GM11168 (cell line): ENCODE measurements around the gene TSPAN5.

Experiments
- in situ Hi-C: fragments of 300-500 bp; cut with MboI; formaldehyde crosslinking; loops from one replicate; pipeline ENCODE4 v1.12.0; 2022; ENCODE audit warnings: low sequenced_read_pairs; ENCODE audit not compliant: unreplicated experiment

TSPAN5 gene

DNA sequence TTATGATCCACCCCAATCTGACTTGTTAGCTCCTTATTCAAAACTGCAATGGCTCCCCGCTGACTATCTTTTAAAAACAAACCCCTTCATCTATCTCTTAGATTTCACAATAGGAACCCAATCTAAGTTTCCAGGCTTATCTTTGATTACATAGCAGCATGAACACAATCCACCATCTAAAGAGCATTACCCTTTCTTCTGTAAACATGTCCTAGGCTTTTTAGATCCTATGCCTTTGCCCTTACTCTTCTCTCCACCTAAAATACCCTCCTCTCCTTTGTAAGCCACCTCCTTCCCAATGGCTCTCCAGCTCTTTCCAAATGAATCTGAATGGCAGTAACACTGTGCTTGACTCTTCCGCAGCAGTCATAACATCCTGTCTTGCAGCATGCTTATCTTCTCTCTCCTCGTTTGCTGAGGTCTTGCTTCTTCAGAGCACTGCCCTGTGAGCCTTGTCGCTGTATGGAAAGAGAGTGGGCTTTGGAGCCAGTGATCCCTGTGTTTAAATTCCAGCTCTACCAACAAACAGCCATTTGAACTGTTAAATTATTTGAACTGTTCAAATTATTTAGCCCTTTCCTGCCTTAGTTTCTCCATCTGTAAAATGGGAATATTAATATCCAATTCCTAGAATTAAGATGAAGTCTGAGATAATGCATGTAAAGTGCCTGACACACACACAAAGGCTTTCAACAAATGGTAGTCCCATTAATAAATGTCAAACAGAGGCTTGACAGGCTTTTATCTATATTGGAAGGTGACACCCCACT lies 16.2 kb upstream of the TSPAN5 start:
- in situ Hi-C loops, result no loop called here

DNA sequence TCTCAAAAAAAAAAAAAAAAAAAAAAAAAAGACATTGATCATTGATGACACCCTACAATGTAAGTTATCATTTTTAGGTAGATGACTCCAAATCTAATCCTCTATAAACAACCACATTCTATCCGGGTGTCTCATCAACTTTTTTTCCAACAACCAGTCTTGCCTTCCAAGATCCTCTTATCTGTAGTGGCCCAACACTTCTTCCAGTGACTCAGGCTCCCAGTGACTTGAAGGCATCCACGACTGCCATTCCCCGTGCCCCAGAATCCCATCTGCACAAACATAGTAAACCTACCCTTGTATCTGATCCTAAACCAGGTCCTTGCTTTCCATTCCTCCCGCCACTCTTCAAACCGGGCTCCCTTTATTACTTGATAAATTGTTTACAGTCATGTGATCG lies 15.6 kb upstream of the TSPAN5 start:
- in situ Hi-C loops, result no loop called here

GRCh38 chr4:98673288-98673644 lies 14.9 kb upstream of the TSPAN5 start:
- in situ Hi-C loops, result no loop called here

DNA sequence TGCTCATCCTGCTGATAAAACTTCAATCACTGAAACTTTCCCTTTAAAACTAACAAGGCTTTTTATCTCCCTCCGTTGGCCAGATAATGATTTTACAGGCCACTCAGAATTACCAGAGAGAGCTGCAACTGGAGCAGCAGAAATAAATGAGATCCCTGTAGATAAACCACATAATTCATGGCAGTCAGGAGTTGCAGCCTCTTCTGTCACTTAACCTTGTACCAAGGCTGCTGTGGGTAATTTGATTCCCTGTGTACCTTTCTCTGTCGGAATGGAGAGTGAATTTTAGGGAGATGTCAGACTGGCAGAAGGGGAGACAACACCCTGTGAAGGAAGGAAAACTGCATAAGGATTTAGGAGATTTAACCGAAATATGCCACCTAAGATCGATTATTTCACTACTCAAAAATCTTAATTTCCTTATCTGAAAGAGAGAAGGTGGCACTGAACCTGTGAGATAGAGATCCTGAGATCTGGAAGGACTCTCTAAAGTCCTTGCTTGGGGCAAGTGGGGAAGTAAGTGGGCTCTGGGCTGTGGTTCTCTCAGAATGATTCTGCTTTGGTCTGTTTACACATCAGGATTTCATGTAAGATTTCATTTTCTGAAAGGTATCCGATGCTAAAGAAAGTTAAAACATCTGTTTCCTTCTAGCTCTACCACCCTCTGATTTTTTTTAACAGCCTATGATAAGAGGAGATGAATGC lies 14.3 kb upstream of the TSPAN5 start:
- in situ Hi-C loops, result no loop called here

DNA sequence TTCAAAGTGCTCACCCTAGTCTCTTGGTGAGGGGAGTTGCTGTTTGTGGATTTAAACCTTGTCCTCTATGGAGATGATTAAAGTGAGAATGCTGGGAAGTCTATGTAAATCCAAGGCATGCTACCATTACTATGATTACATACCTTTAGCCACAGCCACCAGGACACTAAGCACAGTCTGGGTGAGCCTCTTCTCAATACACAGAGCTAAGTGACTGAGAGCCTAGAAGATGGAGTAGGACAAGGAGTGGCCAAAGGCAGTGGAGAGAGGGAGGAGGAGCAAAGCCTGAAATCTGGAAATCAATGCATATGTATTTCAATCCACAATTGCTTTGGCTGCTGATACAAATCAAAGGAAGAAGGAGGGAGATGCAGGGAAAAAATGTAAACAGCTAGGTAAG lies 12.7 kb upstream of the TSPAN5 start:
- in situ Hi-C loops, result no loop called here

DNA sequence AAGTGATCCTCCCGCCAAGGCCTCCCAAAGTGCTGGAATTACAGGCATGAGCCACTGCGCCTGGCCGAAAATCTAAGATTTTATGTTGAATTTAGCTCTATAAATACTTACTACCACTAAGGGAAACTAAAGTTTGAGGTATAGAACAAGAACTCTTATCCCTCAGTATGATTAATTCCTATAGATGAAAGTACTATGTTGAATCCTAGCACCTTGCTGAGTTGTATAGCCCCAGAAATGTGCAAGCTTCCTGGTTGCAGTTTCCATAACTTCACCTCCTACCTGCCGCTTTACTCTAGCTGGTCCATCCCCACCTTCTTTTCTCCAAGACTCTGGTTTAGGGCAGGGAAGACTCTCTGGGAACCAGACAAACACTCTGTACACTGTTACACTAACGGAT lies 11.8 kb upstream of the TSPAN5 start:
- in situ Hi-C loops, result no loop called here

DNA sequence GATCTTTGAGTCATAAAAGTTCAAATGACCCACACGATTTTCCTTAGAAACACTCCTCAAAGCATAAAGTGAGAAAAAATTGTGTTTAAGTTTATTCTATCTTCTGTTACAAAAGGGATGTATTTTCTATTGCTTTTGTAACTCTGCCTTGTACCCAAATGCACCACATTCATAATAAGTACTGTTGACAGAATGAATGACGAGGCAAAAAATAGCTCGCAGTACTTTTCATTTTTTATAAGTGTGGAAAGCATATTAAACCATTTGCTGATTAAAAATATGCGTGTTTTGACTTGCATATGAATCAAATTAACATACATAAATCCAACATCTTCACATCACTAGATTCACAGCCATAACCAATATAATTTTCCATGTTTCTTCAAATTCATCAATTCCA lies 11.2 kb upstream of the TSPAN5 start:
- in situ Hi-C loops, result no loop called here

- in situ Hi-C loops, result no loop called here
Observed at GRCh38 chr4:98664959-98665358, 6.5 kb upstream of the TSPAN5 start.

GRCh38 chr4:98663226-98664006 lies 5.0 kb upstream of the TSPAN5 start:
- in situ Hi-C loops, result no loop called here

DNA sequence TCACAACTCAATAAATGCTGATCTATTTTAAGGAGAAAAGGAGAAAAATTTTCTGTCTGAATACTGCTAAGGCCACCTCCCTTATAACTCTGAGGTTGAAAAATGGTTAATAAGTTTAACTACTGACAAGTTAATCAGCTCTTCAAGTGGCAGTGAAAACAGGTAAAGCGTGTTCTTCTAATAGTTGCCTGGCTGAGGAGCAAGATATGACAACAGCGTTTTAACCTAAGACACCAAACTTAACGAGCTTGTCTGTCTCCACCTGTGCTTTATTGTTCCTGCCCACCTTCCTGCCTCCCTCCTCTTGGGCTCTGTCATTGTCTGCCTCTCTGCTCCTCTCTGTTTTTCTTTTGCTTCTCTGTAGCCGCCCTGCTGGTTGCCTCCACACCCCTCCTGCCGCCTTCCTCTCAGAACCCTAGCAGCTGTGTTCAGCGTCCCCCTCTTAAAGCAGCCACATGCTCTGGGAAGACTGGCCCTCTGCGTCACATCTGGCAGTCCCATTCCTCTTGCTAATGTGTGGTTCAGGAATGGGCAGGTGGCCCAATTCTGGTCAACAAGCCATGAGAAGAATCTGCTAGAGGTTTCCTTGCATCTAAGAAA lies 4.3 kb upstream of the TSPAN5 start:
- in situ Hi-C loops, result no loop called here

DNA sequence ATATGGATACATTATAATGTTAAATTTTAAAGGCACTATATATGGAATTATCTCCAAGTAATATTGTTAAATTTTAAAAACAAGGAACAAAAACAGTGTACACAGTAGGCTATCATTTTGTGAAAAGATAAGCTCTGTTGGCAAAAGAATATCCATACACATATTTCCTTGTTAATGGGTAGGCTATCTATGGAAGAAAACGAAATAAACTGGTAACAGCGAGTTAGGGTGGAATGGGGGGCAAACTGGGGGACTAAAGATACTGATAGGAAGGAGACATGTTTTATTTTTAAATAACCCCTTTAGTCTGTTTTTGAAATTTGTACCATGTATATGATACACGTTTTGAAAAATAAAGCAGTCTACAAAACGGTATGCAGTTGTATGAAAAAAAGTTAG lies 3.6 kb upstream of the TSPAN5 start:
- in situ Hi-C loops, result no loop called here

- in situ Hi-C loops, result no loop called here
Observed at GRCh38 chr4:98661371-98662054, 3.1 kb upstream of the TSPAN5 start.

- in situ Hi-C loops, result no loop called here
Observed at GRCh38 chr4:98659741-98660462, 1.5 kb upstream of the TSPAN5 start.

GRCh38 chr4:98659106-98659592 lies 738 bp upstream of the TSPAN5 start:
- in situ Hi-C loops, result no loop called here

DNA sequence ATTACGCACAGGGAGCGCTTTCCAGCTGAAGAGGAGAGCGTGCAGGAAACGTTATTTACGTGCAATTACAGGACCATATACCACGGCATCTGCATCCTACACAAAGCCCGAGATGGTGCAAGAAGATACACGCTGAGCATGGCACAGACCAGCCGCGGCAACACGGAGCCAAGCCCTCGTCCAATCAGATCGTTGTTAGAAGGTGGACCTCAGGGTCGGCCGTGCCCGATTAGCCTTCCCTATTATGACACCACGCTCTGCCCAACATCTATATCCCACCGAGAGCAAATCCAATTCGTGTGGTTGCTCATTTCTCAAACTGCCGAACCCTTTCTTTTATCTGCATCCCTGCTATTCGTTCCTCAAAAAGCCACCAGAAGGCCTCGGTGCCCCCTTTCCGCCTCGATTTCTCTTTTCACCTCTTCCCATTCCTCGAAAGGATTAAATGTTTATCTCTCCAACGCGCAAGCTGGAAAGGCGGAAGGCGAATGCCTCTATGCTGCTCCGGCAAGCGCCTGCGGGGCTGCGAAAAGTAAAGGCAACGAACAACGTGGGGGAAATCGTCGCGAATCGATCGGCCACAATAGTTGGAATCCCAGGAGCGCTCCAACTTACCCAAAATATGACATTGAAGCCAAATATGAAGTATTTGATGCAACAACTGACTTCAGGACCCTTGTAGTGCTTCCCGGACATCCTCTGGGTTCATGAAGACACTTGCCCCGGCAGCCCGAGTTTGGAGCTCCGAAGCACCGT lies 702 bp downstream of the TSPAN5 start:
- in situ Hi-C loops, result no loop called here

DNA sequence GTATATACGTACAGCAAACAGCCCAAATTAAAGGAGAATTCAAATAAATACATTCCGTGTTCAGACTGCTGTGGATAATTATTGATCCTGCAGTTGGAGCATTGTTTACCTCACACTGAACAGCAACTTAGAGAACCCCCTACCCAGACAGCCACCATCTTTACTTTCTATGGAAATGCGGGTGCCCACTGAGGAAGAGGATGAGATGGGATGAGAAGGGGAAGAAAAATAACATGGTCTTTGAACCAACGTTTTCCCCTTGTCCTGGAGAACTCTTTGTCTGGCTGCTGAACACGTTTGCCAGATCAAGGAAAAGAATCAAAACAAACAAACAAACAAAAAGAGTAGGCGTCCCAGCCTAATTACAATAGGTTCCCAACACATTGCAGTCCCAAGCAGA lies 1.5 kb downstream of the TSPAN5 start:
- in situ Hi-C loops, result no loop called here

DNA sequence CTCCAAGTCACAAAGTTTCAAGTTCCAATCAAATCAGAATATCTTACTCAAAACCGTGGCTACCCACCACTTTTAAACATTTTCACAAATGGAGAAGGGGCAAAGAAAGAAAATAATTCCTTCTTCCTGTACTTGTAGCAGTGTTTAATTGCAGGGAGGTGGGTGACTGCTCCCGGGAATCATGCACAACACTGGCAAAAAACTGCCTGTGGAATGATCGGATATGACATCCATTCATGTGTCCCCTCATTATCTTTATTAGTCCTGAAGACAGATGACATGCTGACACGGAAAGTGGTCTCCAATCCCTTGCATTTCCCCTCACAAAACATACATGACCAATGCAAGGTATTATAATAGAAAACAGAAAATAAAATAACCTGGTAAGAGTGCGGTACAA lies 2.0 kb downstream of the TSPAN5 start:
- in situ Hi-C loops, result no loop called here

GRCh38 chr4:98653890-98654867 lies 4.2 kb downstream of the TSPAN5 start:
- in situ Hi-C loops, result no loop called here
